Measurements from ENCODE around the gene ZFHX3.
A peak's percentile ranks its signal among the peaks of the same experiment; 100 is the strongest.

ZFHX3 gene

GRCh38 chr16:72886346-72886974 is 161.5 kb downstream of the ZFHX3 start:
- H3K9me3 Mint-ChIP-seq: peaks cover 11% of the 10 kb centered on the region
- CTCF ChIA-PET: no interaction called here
- peaks cover 4% of the 10 kb centered on the region for H3K36me3 Mint-ChIP-seq
- no peak for DNase-seq
- H3K4me3 Mint-ChIP-seq: no peak overlapping the region
- H3K27ac Mint-ChIP-seq: no peak overlapping the region
- H3K27me3 Mint-ChIP-seq: peaks cover 3% of the 10 kb centered on the region
- H3K4me1 Mint-ChIP-seq: no peaks in the 10 kb centered on the region

GRCh38 chr16:72884573-72884972 is 163.4 kb downstream of the ZFHX3 start:
- Mint-ChIP-seq H3K4me1 (no peaks in the 10 kb centered on the region), H3K36me3 (peaks cover 2% of the 10 kb centered on the region), H3K27me3 (peaks cover 3% of the 10 kb centered on the region), H3K4me3 (no peak overlapping the region), H3K27ac (no peak overlapping the region), H3K9me3 (peaks cover 3% of the 10 kb centered on the region)
- CTCF ChIA-PET: interaction anchor here (0.7 to 1.0 kb wide), 2 partner anchors 17 to 27 kb away, joined by 3 read pairs; no protein-coding TSS in a partner anchor
- no peak for DNase-seq

GRCh38 chr16:72884037-72884436 is 163.9 kb downstream of the ZFHX3 start:
- H3K27me3 Mint-ChIP-seq: peaks cover 3% of the 10 kb centered on the region
- no peak overlapping the region for H3K4me3 Mint-ChIP-seq
- H3K4me1 Mint-ChIP-seq: no peaks in the 10 kb centered on the region
- H3K36me3 Mint-ChIP-seq: peaks cover 2% of the 10 kb centered on the region
- H3K9me3 Mint-ChIP-seq: peaks cover 3% of the 10 kb centered on the region
- no peak overlapping the region for H3K27ac Mint-ChIP-seq
- CTCF ChIA-PET: interaction anchor here (0.7 to 1.0 kb wide), 2 partner anchors 17 to 27 kb away, joined by 3 read pairs; no protein-coding TSS in a partner anchor
- DNase-seq: no peak

- Mint-ChIP-seq H3K4me3 (no peak overlapping the region), H3K36me3 (no peaks in the 10 kb centered on the region), H3K4me1 (peaks cover 23% of the 10 kb centered on the region), H3K9me3 (no peaks in the 10 kb centered on the region), H3K27me3 (peaks cover 3% of the 10 kb centered on the region), H3K27ac (no peak overlapping the region)
- CTCF ChIA-PET: interaction anchor here (1.1 kb wide), 1 partner anchor 23 kb away, joined by 3 read pairs; no protein-coding TSS in a partner anchor
- DNase-seq: no peak
Observed at GRCh38 chr16:72879846-72880245, 168.1 kb downstream of the ZFHX3 start.

GRCh38 chr16:72878301-72879269 is 169.3 kb downstream of the ZFHX3 start:
- H3K27me3 Mint-ChIP-seq: peaks cover 3% of the 10 kb centered on the region
- no peak for DNase-seq
- peaks cover 23% of the 10 kb centered on the region for H3K4me1 Mint-ChIP-seq
- CTCF ChIA-PET: interaction anchor here (1.1 kb wide), 1 partner anchor 22 kb away, joined by 3 read pairs; no protein-coding TSS in a partner anchor
- no peak overlapping the region for H3K27ac Mint-ChIP-seq
- H3K36me3 Mint-ChIP-seq: no peaks in the 10 kb centered on the region
- H3K9me3 Mint-ChIP-seq: no peaks in the 10 kb centered on the region
- no peak overlapping the region for H3K4me3 Mint-ChIP-seq

- CTCF ChIA-PET: interaction anchor here (1.4 kb wide), 1 partner anchor 45 kb away, joined by 3 read pairs; no protein-coding TSS in a partner anchor
- H3K4me3 Mint-ChIP-seq: no peak overlapping the region
- peak overlapping the region; percentile 33 for H3K27ac Mint-ChIP-seq
- no peak for DNase-seq
- peaks cover 23% of the 10 kb centered on the region for H3K4me1 Mint-ChIP-seq
- H3K9me3 Mint-ChIP-seq: no peaks in the 10 kb centered on the region
- no peaks in the 10 kb centered on the region for H3K36me3 Mint-ChIP-seq
- peaks cover 3% of the 10 kb centered on the region for H3K27me3 Mint-ChIP-seq
Observed at GRCh38 chr16:72877374-72878028, 170.4 kb downstream of the ZFHX3 start.

- Mint-ChIP-seq H3K36me3 (no peaks in the 10 kb centered on the region), H3K27me3 (peaks cover 1% of the 10 kb centered on the region), H3K9me3 (no peaks in the 10 kb centered on the region), H3K4me1 (peaks cover 23% of the 10 kb centered on the region), H3K27ac (peak overlapping the region; percentile 33), H3K4me3 (no peak overlapping the region)
- CTCF ChIA-PET: interaction anchor here (0.7 to 2.6 kb wide), 3 partner anchors 20 to 168 kb away, joined by 3 to 8 read pairs (median 4); no protein-coding TSS in a partner anchor
- DNase-seq: no peak
Observed at GRCh38 chr16:72876981-72877373, 171.0 kb downstream of the ZFHX3 start.

- DNase-seq: peak; percentile 53
- no peaks in the 10 kb centered on the region for H3K36me3 Mint-ChIP-seq
- H3K9me3 Mint-ChIP-seq: no peaks in the 10 kb centered on the region
- CTCF ChIA-PET: interaction anchor here (0.7 to 2.6 kb wide), 3 partner anchors 20 to 169 kb away, joined by 3 to 8 read pairs (median 4); no protein-coding TSS in a partner anchor
- peaks cover 23% of the 10 kb centered on the region for H3K4me1 Mint-ChIP-seq
- H3K4me3 Mint-ChIP-seq: no peak overlapping the region
- H3K27ac Mint-ChIP-seq: peak overlapping the region; percentile 68
- H3K27me3 Mint-ChIP-seq: no peaks in the 10 kb centered on the region
Observed at GRCh38 chr16:72876221-72876620, 171.7 kb downstream of the ZFHX3 start.

GRCh38 chr16:72875291-72876031 is 172.5 kb downstream of the ZFHX3 start:
- Mint-ChIP-seq H3K4me1 (peaks cover 23% of the 10 kb centered on the region), H3K27me3 (no peaks in the 10 kb centered on the region), H3K27ac (no peak overlapping the region), H3K36me3 (no peaks in the 10 kb centered on the region), H3K9me3 (no peaks in the 10 kb centered on the region), H3K4me3 (no peak overlapping the region)
- DNase-seq: no peak
- CTCF ChIA-PET: interaction anchor here (1.2 to 2.6 kb wide), 2 partner anchors 16 to 19 kb away, joined by 3 to 8 read pairs; no protein-coding TSS in a partner anchor

GRCh38 chr16:72873853-72874252 is 174.1 kb downstream of the ZFHX3 start:
- Mint-ChIP-seq H3K27ac (no peak overlapping the region), H3K27me3 (peaks cover 3% of the 10 kb centered on the region), H3K4me1 (peaks cover 23% of the 10 kb centered on the region), H3K4me3 (no peak overlapping the region), H3K36me3 (no peaks in the 10 kb centered on the region), H3K9me3 (no peaks in the 10 kb centered on the region)
- no peak for DNase-seq
- CTCF ChIA-PET: interaction anchor here (1.3 to 1.5 kb wide), 2 partner anchors 26 to 28 kb away, joined by 4 read pairs; no protein-coding TSS in a partner anchor

- Mint-ChIP-seq H3K27ac (no peak overlapping the region), H3K4me1 (peaks cover 23% of the 10 kb centered on the region), H3K4me3 (no peak overlapping the region), H3K9me3 (no peaks in the 10 kb centered on the region), H3K27me3 (peaks cover 6% of the 10 kb centered on the region), H3K36me3 (no peaks in the 10 kb centered on the region)
- CTCF ChIA-PET: interaction anchor here (1.3 to 1.5 kb wide), 2 partner anchors 26 to 27 kb away, joined by 4 read pairs; no protein-coding TSS in a partner anchor
- DNase-seq: no peak
Observed at GRCh38 chr16:72873044-72873443, 174.9 kb downstream of the ZFHX3 start.

- no peaks in the 10 kb centered on the region for H3K4me1 Mint-ChIP-seq
- CTCF ChIA-PET: no interaction called here
- no peak overlapping the region for H3K27ac Mint-ChIP-seq
- no peaks in the 10 kb centered on the region for H3K9me3 Mint-ChIP-seq
- no peaks in the 10 kb centered on the region for H3K36me3 Mint-ChIP-seq
- no peak overlapping the region for H3K4me3 Mint-ChIP-seq
- H3K27me3 Mint-ChIP-seq: peaks cover 10% of the 10 kb centered on the region
- DNase-seq: no peak
Observed at GRCh38 chr16:72865835-72866234, 182.1 kb downstream of the ZFHX3 start.

- DNase-seq: no peak
- H3K4me3 Mint-ChIP-seq: no peak overlapping the region
- H3K27me3 Mint-ChIP-seq: peaks cover 10% of the 10 kb centered on the region
- no peaks in the 10 kb centered on the region for H3K4me1 Mint-ChIP-seq
- CTCF ChIA-PET: no interaction called here
- H3K9me3 Mint-ChIP-seq: no peaks in the 10 kb centered on the region
- H3K27ac Mint-ChIP-seq: no peak overlapping the region
- H3K36me3 Mint-ChIP-seq: no peaks in the 10 kb centered on the region
Observed at GRCh38 chr16:72865258-72865657, 182.7 kb downstream of the ZFHX3 start.
